Muscle layer of duodenum (tissue), 2 donors: ENCODE measurements around the gene ERC2.

Experiments used
- H3K27ac ChIP-seq: one replicate; pipeline ENCODE4 v1.7.0; 2013; ENCODE audit warnings: mild to moderate bottlenecking, low read length
- H3K27me3 ChIP-seq: one replicate; pipeline ENCODE4 v1.7.0; 2013; ENCODE audit warnings: low read depth, mild to moderate bottlenecking, control low read depth, low read length
- H3K36me3 ChIP-seq, 2 donors: one replicate each; pipeline ENCODE4 v1.7.0; 2013; ENCODE audit warnings: low read length in 2 of 2, control low read depth in 1 of 2, mild to moderate bottlenecking in 1 of 2; ENCODE audit not compliant: insufficient read depth in 2 of 2, control insufficient read depth in 1 of 2
- H3K4me1 ChIP-seq, 2 donors: one replicate each; pipeline ENCODE4 v1.7.0; 2013; ENCODE audit warnings: low read length in 2 of 2, mild to moderate bottlenecking in 2 of 2, control low read depth in 1 of 2, moderate library complexity in 1 of 2; ENCODE audit not compliant: insufficient read depth in 2 of 2, control insufficient read depth in 1 of 2
- H3K4me3 ChIP-seq, 2 donors: one replicate each; pipeline ENCODE4 v1.7.0; 2013; ENCODE audit warnings: low read length in 2 of 2, low read depth in 1 of 2, mild to moderate bottlenecking in 1 of 2
- H3K9me3 ChIP-seq, 2 donors: one replicate each; pipeline ENCODE4 v1.7.0; 2013; ENCODE audit warnings: low read length in 2 of 2, control low read depth in 1 of 2, mild to moderate bottlenecking in 1 of 2; ENCODE audit not compliant: control insufficient read depth in 1 of 2
- donor health status: healthy.

ERC2 gene

GRCh38 chr3:55605443-55606236 lies 862.6 kb downstream of the ERC2 start:
- Histone ChIP-seq H3K9me3 (no peaks in the 10 kb centered on the region), H3K27ac (no peak overlapping the region), H3K4me1 (no peaks in the 10 kb centered on the region), H3K27me3 (no peaks in the 10 kb centered on the region), H3K4me3 (no peak overlapping the region), H3K36me3 (no peaks in the 10 kb centered on the region)

- Histone ChIP-seq H3K36me3 (no peaks in the 10 kb centered on the region), H3K4me3 (no peak overlapping the region), H3K27ac (no peak overlapping the region), H3K4me1 (no peaks in the 10 kb centered on the region), H3K27me3 (no peaks in the 10 kb centered on the region), H3K9me3 (no peaks in the 10 kb centered on the region)
Measured at GRCh38 chr3:55604846-55605245, 863.4 kb downstream of the ERC2 start.

GRCh38 chr3:55604402-55604801 lies 863.9 kb downstream of the ERC2 start:
- Histone ChIP-seq H3K4me3 (no peak overlapping the region), H3K27ac (no peak overlapping the region), H3K36me3 (no peaks in the 10 kb centered on the region), H3K9me3 (no peaks in the 10 kb centered on the region), H3K27me3 (no peaks in the 10 kb centered on the region), H3K4me1 (no peaks in the 10 kb centered on the region)

GRCh38 chr3:55601366-55602080 lies 866.7 kb downstream of the ERC2 start:
- H3K27me3 ChIP-seq = no peaks in the 10 kb centered on the region
- no peak overlapping the region for H3K4me3 ChIP-seq
- no peak overlapping the region for H3K27ac ChIP-seq
- H3K36me3 ChIP-seq = no peaks in the 10 kb centered on the region
- no peaks in the 10 kb centered on the region for H3K9me3 ChIP-seq
- no peaks in the 10 kb centered on the region for H3K4me1 ChIP-seq

GRCh38 chr3:55598224-55598623 lies 870.0 kb downstream of the ERC2 start:
- Histone ChIP-seq H3K4me1 (no peaks in the 10 kb centered on the region), H3K4me3 (no peak overlapping the region), H3K27me3 (no peaks in the 10 kb centered on the region), H3K9me3 (no peaks in the 10 kb centered on the region), H3K27ac (no peak overlapping the region), H3K36me3 (no peaks in the 10 kb centered on the region)

GRCh38 chr3:55597641-55598040 lies 870.6 kb downstream of the ERC2 start:
- no peaks in the 10 kb centered on the region for H3K4me1 ChIP-seq
- H3K4me3 ChIP-seq = no peak overlapping the region
- H3K9me3 ChIP-seq = no peaks in the 10 kb centered on the region
- H3K27ac ChIP-seq = no peak overlapping the region
- no peaks in the 10 kb centered on the region for H3K36me3 ChIP-seq
- no peaks in the 10 kb centered on the region for H3K27me3 ChIP-seq

GRCh38 chr3:55596212-55596611 lies 872.1 kb downstream of the ERC2 start:
- H3K4me1 ChIP-seq = no peaks in the 10 kb centered on the region
- no peak overlapping the region for H3K4me3 ChIP-seq
- no peaks in the 10 kb centered on the region for H3K9me3 ChIP-seq
- no peaks in the 10 kb centered on the region for H3K27me3 ChIP-seq
- H3K27ac ChIP-seq = no peak overlapping the region
- no peaks in the 10 kb centered on the region for H3K36me3 ChIP-seq

- Histone ChIP-seq H3K36me3 (no peaks in the 10 kb centered on the region), H3K27me3 (no peaks in the 10 kb centered on the region), H3K27ac (no peak overlapping the region), H3K9me3 (no peaks in the 10 kb centered on the region), H3K4me3 (no peak overlapping the region), H3K4me1 (no peaks in the 10 kb centered on the region)
Measured at GRCh38 chr3:55595420-55595819, 872.8 kb downstream of the ERC2 start.

- Histone ChIP-seq H3K4me1 (no peaks in the 10 kb centered on the region), H3K4me3 (no peak overlapping the region), H3K27ac (no peak overlapping the region), H3K27me3 (no peaks in the 10 kb centered on the region), H3K36me3 (no peaks in the 10 kb centered on the region), H3K9me3 (no peaks in the 10 kb centered on the region)
Measured at GRCh38 chr3:55592572-55592971, 875.7 kb downstream of the ERC2 start.

GRCh38 chr3:55591888-55592287 lies 876.4 kb downstream of the ERC2 start:
- Histone ChIP-seq H3K9me3 (no peaks in the 10 kb centered on the region), H3K4me3 (no peak overlapping the region), H3K36me3 (no peaks in the 10 kb centered on the region), H3K27me3 (no peaks in the 10 kb centered on the region), H3K4me1 (no peaks in the 10 kb centered on the region), H3K27ac (no peak overlapping the region)

- Histone ChIP-seq H3K4me1 (no peaks in the 10 kb centered on the region), H3K36me3 (no peaks in the 10 kb centered on the region), H3K9me3 (no peaks in the 10 kb centered on the region), H3K27me3 (no peaks in the 10 kb centered on the region), H3K4me3 (no peak overlapping the region), H3K27ac (no peak overlapping the region)
Measured at GRCh38 chr3:55588146-55588765, 880.0 kb downstream of the ERC2 start.
